GM12865 (cell line): ENCODE results near the gene PTPRCAP.
"Not testable (repeated sequence)": the region's sequence is repeated elsewhere in the genome, so short reads cannot be mapped to it uniquely, and the experiment has no call there.

Experiments used
- DNase-seq: peaks from one replicate; pipeline ENCODE4 v3.0.0; 2010; ENCODE audit warnings: low read depth
- H3K4me3 ChIP-seq: 2 replicates; pipeline ENCODE4 v1.5.1; 2011; ENCODE audit warnings: mild to moderate bottlenecking, low read depth, low read length, control low read depth
- CTCF ChIP-seq: IDR thresholded peaks from 2 replicates; pipeline ENCODE4 v1.5.1; 2011; ENCODE audit warnings: low read length, control low read depth, low read depth, inconsistent platforms; ENCODE audit not compliant: insufficient read depth; ENCODE audit errors: missing control alignments

Gene PTPRCAP

GRCh38 chr11:67433536-67434394, 3.7 kb downstream of the PTPRCAP start:
- no peak for TF ChIP-seq CTCF
- no peak overlapping the region; the same call in 1 of the 2 replicates for H3K4me3 ChIP-seq
- peak; percentile 37 for DNase-seq

- DNase-seq = no peak
- no peak overlapping the region for H3K4me3 ChIP-seq
- TF ChIP-seq CTCF = no peak
Measured at GRCh38 chr11:67432655-67433349, 4.7 kb downstream of the PTPRCAP start.

- no peak overlapping the region for H3K4me3 ChIP-seq
- TF ChIP-seq CTCF = no peak
- DNase-seq = no peak
Measured at GRCh38 chr11:67431346-67432249, 5.9 kb downstream of the PTPRCAP start.

- no peak overlapping the region for H3K4me3 ChIP-seq
- DNase-seq = no peak
- TF ChIP-seq CTCF = no peak
Measured at GRCh38 chr11:67429722-67430121, 7.8 kb downstream of the PTPRCAP start.

- TF ChIP-seq CTCF = no peak
- peak overlapping the region; percentile 91 for H3K4me3 ChIP-seq
- DNase-seq = no peak
Measured at GRCh38 chr11:67429038-67429668, 8.3 kb downstream of the PTPRCAP start.

- no peak for TF ChIP-seq CTCF
- peak within 1 kb of the TSS; percentile 91 for H3K4me3 ChIP-seq
Measured at GRCh38 chr11:67428052-67429001, 9.2 kb downstream of the PTPRCAP start, which contains the start of gene RPS6KB2. RPS6KB2 (plus strand) TSS chr11:67428494; CDS start chr11:67428546, 52 bp downstream.

GRCh38 chr11:67427364-67427859, 10.1 kb downstream of the PTPRCAP start:
- DNase-seq = not testable (repeated sequence)
- H3K4me3 ChIP-seq = peak overlapping the region; percentile 91

More at GRCh38 chr11:67428052-67429001, 9.2 kb downstream of the PTPRCAP start, which contains the start of gene RPS6KB2:
- peak; percentile 98 for DNase-seq
